Stimulated activated CD8-positive, alpha-beta memory T cell treated with anti-CD3 and anti-CD28 coated beads, Interleukin-12 subunit alpha, Interleukin-12 subunit beta, amount 100 ng/mL, for 4 hours (primary cell): ENCODE data around the gene MED13.

Experiments used
- DNase-seq: peaks from one replicate; pipeline ENCODE4 v3.0.0-alpha.2; 2020; ENCODE audit warnings: low read depth

MED13 gene, protein sequence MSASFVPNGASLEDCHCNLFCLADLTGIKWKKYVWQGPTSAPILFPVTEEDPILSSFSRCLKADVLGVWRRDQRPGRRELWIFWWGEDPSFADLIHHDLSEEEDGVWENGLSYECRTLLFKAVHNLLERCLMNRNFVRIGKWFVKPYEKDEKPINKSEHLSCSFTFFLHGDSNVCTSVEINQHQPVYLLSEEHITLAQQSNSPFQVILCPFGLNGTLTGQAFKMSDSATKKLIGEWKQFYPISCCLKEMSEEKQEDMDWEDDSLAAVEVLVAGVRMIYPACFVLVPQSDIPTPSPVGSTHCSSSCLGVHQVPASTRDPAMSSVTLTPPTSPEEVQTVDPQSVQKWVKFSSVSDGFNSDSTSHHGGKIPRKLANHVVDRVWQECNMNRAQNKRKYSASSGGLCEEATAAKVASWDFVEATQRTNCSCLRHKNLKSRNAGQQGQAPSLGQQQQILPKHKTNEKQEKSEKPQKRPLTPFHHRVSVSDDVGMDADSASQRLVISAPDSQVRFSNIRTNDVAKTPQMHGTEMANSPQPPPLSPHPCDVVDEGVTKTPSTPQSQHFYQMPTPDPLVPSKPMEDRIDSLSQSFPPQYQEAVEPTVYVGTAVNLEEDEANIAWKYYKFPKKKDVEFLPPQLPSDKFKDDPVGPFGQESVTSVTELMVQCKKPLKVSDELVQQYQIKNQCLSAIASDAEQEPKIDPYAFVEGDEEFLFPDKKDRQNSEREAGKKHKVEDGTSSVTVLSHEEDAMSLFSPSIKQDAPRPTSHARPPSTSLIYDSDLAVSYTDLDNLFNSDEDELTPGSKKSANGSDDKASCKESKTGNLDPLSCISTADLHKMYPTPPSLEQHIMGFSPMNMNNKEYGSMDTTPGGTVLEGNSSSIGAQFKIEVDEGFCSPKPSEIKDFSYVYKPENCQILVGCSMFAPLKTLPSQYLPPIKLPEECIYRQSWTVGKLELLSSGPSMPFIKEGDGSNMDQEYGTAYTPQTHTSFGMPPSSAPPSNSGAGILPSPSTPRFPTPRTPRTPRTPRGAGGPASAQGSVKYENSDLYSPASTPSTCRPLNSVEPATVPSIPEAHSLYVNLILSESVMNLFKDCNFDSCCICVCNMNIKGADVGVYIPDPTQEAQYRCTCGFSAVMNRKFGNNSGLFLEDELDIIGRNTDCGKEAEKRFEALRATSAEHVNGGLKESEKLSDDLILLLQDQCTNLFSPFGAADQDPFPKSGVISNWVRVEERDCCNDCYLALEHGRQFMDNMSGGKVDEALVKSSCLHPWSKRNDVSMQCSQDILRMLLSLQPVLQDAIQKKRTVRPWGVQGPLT (N-terminal part only)

DNA sequence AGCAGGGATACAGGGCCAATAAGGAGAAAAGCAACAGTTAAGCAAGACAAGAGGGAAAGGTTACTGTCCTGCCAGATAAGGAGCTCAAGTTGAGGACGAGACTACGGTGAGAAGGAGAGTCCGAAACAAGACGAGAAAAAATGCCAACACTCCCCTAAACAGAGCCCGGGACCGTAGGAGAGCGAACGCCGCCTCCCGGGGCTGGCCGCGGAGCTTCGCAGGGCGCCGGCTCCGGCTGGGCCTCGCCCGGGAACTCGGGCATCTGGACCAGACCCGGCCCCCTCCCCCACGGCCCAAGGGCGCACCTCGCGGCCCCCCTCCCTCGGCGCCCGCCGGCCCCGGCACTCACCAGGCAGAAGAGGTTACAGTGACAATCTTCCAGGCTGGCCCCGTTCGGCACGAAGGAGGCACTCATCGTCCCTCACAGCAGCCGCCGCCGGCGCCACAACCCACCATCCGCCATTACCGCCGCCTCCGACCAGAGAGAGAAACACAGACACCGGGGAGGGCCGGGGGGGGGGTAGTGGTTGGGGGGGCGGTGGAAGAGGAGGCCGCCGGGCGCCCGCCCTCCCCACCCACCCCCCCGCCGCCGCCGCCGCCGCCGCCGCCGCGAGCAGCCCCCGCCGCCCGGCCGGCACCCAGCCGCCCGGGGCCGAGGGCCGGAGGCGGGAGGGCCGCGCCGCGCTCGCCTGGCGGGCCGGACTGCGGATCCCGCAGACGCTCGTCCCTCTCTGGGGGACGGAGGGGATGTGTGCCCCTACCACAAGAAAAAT, at the start of gene MED13:
Gene MED13, minus strand, starts transcription at position 488 of the 773 bp plus-strand sequence. Its CDS starts 73 bp downstream, at position 415.
- peak; percentile 40 for DNase-seq

DNA sequence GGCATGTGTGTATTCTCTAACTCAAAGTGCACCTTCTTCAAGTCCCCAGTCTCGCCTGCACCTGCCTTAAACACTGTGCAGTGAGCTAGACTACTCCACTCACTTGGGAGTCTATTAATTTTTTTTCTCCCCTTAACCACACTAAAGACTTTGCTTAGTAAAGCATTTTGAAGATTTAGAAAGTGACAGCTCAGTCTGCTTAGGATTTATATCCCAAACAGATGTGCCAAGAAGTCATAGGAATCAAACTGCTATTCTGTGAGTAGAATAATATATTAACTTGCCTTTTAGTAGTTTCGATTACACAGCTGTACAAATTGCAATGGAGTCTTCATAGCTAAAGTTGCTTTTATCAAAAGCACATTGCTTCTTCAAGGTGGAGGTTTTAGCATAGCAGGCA, 47.2 kb upstream of the MED13 start:
- no peak for DNase-seq

- DNase-seq: no peak
Observed at GRCh38 chr17:62111562-62112171, 46.6 kb upstream of the MED13 start.

GRCh38 chr17:62110923-62111484, 45.9 kb upstream of the MED13 start:
- DNase-seq: no peak

- DNase-seq: no peak
Observed at GRCh38 chr17:62109924-62110323, 44.8 kb upstream of the MED13 start.

DNA sequence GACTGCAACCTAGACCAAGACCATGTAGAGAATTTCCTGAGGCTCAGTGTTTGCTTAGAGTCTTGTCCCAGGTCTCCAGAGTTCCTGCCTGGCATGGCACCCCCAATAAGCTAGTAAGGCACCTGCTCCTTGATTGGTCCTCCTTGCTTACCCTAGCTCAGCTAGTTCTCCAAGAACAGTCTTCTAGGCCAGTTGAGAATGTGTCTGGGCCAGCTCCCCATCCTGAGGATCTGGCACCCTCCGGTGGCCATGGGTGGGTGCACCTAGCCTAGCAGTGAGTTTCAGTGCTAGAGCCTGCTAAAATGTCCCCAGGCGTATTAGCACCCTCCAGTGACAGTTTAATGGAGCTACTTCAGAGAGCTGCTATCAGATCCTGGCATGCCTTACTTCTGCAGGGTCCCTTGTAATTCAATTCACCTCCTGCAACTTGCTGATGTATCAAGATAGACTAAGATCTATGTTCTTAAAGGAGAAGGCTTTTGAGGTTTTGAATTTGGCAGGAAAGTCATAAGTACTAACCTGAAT, 44.4 kb upstream of the MED13 start:
- peak; percentile 4 for DNase-seq

DNA sequence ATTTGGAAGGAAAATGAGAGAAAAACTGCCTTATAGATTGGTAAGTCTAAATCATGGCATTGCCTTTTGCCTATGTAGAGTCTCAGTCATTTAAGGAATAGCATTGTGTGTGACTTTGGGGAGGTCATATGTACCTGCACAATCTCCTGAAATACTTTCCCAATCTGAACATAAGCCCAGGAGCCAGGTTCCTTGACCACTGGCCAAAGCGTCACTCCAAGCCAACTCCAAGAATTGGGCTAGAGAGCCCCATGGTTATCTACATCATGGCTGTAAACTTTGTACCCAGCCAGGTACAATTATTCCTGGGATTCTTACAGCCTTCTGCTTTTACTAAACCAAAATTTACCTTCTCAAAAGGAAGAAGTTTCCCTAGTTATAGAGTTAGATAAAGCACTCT, 40.8 kb upstream of the MED13 start:
- no peak for DNase-seq

DNA sequence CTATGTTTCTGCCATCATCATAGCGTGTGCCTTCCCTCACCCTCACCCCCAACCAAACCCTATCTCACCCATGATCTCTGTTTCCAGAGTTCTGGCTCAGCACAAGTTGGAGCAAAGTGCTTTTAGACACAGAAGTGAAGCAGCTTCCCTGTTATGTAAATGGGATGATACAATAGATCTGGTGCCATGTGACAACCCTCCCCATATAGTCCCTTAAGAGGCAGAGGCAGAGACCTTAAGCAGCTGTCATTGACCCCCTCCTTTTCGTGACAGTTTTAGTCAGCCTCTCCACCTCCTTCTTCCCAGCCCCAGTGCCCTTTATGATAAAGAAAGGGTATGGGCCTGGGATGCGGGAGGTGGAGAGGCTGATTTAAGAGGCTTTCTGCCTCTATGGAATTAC, 40.3 kb upstream of the MED13 start:
- DNase-seq: no peak

- no peak for DNase-seq
Observed at GRCh38 chr17:62101515-62101914, 36.4 kb upstream of the MED13 start.

DNA sequence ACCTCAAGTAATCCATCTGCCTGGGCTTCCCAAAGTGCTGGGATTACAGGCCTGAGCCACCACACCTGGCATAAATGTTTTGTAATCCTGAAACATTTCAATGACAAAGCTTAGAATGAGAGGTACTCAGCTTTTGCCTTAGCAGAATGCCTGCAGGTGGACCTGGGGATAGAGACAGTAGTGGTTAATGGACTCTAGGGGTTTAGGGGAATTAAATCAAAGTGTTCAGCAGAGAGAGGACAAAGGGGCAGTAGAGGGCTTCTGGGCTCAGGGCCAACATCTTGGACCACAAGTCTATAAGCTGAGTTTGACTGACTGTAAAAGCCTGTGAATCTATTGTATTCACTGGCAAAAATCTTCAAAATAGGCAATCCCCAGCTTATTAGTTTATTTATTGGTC, 36.0 kb upstream of the MED13 start:
- no peak for DNase-seq

- DNase-seq: no peak
Observed at GRCh38 chr17:62100055-62100454, 35.0 kb upstream of the MED13 start.

DNA sequence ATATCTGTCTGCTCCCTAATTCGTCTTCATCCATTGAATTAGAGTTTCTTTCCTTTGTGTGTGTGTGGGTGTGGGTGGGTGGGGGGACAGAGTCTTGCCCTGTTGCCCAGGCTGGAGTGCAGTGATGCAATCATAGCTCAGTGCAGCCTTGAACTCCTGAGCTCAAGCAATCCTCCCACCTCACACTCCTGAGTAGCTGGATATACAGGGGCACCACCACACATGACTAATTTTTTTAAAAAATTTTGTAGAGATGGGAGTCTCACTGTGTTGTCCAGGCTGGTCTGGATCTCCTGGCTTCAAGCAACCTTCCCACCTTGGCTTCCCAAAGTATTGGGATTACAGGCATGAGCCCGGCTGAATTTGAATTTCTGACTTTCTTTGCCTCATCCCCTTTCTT, 34.5 kb upstream of the MED13 start:
- DNase-seq: no peak

- no peak for DNase-seq
Observed at GRCh38 chr17:62098623-62099231, 33.6 kb upstream of the MED13 start.

DNA sequence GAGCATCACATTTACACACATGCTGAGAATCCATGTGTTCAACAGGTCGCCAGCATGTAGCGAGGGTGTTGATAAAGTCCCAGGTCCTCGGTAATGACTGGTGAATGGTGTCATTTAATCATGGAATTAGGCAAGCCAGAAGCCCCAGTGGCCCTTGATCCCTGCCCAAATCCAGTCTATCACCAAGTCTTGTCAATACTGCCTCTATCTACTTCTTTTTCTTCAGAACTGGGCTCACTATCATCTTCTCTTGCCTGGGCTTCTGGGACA, 31.3 kb upstream of the MED13 start:
- DNase-seq: no peak

DNA sequence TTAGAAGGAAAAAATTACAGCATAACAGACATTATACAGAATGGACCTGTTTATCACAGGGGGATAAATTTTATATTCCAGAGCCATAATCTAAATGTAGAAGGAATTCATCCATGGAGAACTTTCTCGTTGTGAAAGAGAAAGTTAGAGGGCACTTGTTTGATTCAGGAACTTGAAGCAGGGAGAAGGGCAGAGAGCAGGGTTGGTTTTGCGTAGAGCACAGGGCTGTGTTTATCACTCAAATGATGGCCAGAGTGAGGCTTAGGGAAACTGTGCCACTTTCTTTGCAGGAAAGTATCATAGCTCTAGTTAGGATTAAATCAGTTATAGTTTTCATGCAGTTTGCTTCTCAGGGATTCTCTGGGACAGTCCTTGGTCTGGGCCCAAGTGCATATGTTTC, 29.1 kb upstream of the MED13 start:
- no peak for DNase-seq

DNA sequence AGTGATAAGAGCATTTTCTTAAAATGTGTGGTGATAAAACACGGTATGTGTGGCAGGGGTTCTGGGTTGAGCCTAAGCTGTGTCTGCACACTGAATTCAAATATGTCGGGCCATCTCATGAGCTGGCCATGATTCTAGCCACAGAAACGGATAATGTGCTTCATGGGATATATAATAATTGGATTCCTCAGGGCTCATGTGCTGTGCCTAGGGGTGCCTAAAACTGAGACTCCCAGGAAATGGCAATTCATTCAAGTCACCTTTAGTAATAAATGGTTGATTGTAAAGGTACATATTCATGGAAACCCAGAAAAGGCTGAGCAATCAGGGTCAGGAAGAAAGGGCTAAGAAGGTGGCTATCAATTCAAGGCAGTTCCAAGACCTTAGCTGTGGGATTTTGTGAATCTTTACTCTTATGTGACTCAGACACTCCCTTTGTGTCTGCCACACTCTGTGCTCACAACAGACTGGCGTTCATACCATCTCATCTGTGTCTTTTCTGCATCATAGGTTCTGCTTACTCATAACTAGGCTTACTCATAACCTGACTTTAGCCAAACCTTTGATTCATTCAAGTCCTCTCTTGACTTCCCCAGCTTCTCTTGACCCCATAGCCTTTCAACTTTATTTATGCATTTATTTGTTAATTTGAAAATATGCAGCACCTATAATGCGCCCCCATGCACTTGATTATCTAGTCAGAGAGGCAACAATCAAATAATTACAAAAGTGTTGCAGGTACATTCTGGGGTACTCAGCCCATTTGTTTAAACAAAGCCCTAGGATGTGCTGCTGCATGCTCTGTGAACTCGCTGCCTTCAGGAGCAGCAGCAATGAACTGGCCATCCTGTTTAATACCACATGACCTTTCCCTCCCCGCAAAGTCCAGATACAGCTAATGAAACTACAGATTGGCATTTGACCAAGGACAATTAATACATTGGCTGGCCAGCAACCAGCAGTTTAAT, 28.4 kb upstream of the MED13 start:
- DNase-seq: no peak

DNA sequence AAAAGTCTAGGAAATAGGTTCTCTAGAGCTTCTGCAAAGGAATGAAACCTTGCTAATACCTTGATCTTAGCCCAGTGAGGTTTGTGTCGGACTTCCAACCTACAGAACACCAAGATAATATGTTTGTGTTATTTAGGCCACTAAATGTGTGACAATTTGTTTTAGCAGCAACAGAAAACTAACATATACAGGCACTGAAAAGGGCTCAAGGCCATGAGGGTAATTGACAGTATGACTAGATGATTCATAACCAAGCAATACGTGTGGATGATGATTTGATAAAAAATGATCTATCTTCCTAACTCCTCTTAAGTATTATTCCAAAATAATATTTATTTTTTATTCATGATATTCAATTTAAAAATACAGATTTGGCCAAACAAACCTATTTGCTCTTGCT, 27.7 kb upstream of the MED13 start:
- DNase-seq: no peak

GRCh38 chr17:62091804-62092203, 26.7 kb upstream of the MED13 start:
- no peak for DNase-seq

- DNase-seq: no peak
Observed at GRCh38 chr17:62090868-62091267, 25.8 kb upstream of the MED13 start.
